ENCODE data around the gene ABR.
"Not testable (repeated sequence)": the region's sequence is repeated elsewhere in the genome, so short reads cannot be mapped to it uniquely, and the experiment has no call there.

ABR gene

GRCh38 chr17:1095090-1095852, 84.5 kb downstream of the ABR start:
- DNase-seq (ENCODE audit: low spot score) = no peak

GRCh38 chr17:1094591-1094990, 85.2 kb downstream of the ABR start:
- DNase-seq (ENCODE audit: low spot score) = no peak

- DNase-seq (ENCODE audit: low spot score) = no peak
These were observed 87.9 kb downstream of the ABR start for GRCh38 chr17:1091900-1092299.

- no peak for DNase-seq (ENCODE audit: low spot score)
These were observed 88.6 kb downstream of the ABR start for GRCh38 chr17:1091190-1091534.

- no peak for DNase-seq (ENCODE audit: low spot score)
These were observed 89.2 kb downstream of the ABR start for GRCh38 chr17:1090465-1091189.

- DNase-seq (ENCODE audit: low spot score) = no peak
These were observed 89.9 kb downstream of the ABR start for GRCh38 chr17:1089915-1090314.

- DNase-seq (ENCODE audit: low spot score) = peak; percentile 55
These were observed 92.2 kb downstream of the ABR start for GRCh38 chr17:1087381-1088241.

- peak; percentile 35 for DNase-seq (ENCODE audit: low spot score)
These were observed 96.2 kb downstream of the ABR start for GRCh38 chr17:1083451-1084187.

- no peak for DNase-seq (ENCODE audit: low spot score)
These were observed 97.2 kb downstream of the ABR start for GRCh38 chr17:1082579-1082978.

- DNase-seq (ENCODE audit: low spot score) = no peak
These were observed 100.8 kb downstream of the ABR start for GRCh38 chr17:1078831-1079561.

- DNase-seq (ENCODE audit: low spot score) = no peak
These were observed 101.6 kb downstream of the ABR start for GRCh38 chr17:1077986-1078711.

GRCh38 chr17:1077581-1077985, 102.2 kb downstream of the ABR start:
- no peak for DNase-seq (ENCODE audit: low spot score)

GRCh38 chr17:1076982-1077302, 102.8 kb downstream of the ABR start:
- DNase-seq (ENCODE audit: low spot score) = no peak

GRCh38 chr17:1076299-1076981, 103.3 kb downstream of the ABR start:
- DNase-seq (ENCODE audit: low spot score) = no peak

GRCh38 chr17:1074886-1075605, 104.7 kb downstream of the ABR start:
- DNase-seq (ENCODE audit: low spot score) = no peak

- not testable (repeated sequence) for DNase-seq (ENCODE audit: low spot score)
These were observed 105.7 kb downstream of the ABR start for GRCh38 chr17:1073963-1074625.

- no peak for DNase-seq (ENCODE audit: low spot score)
These were observed 106.4 kb downstream of the ABR start for GRCh38 chr17:1073241-1073962.

- no peak for DNase-seq (ENCODE audit: low spot score)
These were observed 107.2 kb downstream of the ABR start for GRCh38 chr17:1072551-1072961.

Measured in AG20443 (cell line).